ENCODE results near the gene TPSB2. TPM values are rescaled to one million over a fixed set of nuclear protein-coding genes. Genes with fewer than 3 reads are reported as not detected.
"Not testable (repeated sequence)": the region's sequence is repeated elsewhere in the genome, so short reads cannot be mapped to it uniquely, and the experiment has no call there.

TPSB2 gene
- total RNA-seq, 1 donor from 2014 or later: not detected

DNA sequence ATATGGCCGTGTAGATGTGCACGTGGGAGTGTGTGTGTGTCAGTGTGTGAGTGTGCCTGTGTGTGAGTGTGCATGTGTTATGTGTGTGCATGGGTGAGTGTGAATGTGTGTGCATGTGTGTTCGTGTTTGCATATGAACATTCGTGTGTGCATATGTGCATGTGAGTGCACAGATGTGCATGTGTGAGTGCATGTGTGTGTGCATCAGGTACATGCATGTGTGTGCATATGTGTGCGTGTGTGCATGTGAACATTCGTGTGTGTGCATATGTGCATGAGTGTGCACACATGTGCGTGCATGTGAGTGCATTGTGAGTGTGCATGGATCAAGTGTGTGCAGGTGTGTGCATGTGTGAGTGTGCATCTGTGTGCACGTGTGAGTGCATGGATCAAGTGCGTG lies 8.0 kb upstream of the TPSB2 start:
- no peak overlapping the region for H3K4me2 ChIP-seq (ENCODE audit: low read length)
- H3K4me3 ChIP-seq (ENCODE audit: insufficient read depth, low read depth, low read length): no peak overlapping the region
- Mint-ChIP-seq H3K27ac (ENCODE audit: unreplicated experiment) (no peak overlapping the region), H3K4me1 (ENCODE audit: low read depth, unreplicated experiment) (no peaks in the 10 kb centered on the region), H3K4me3 (ENCODE audit: unreplicated experiment) (no peak overlapping the region), H3K9me3 (ENCODE audit: unreplicated experiment) (no peaks in the 10 kb centered on the region), H3K36me3 (ENCODE audit: low read depth, unreplicated experiment) (no peaks in the 10 kb centered on the region), H3K27me3 (ENCODE audit: low read depth, unreplicated experiment) (peaks cover 12% of the 10 kb centered on the region)
- no peaks in the 10 kb centered on the region for H3K4me1 ChIP-seq (ENCODE audit: insufficient read depth, low read length)
- H3K27ac ChIP-seq (ENCODE audit: low read depth, low read length): no peak overlapping the region
- no peaks in the 10 kb centered on the region for H3K27me3 ChIP-seq (ENCODE audit: insufficient read depth, low read length)
- H3K9me3 ChIP-seq (ENCODE audit: insufficient read depth, low read depth, low read length): no peaks in the 10 kb centered on the region
- H4K20me1 ChIP-seq (ENCODE audit: insufficient read depth, low read length): no peaks in the 10 kb centered on the region
- no peak overlapping the region for H3K9ac ChIP-seq (ENCODE audit: low read length)
- H3K36me3 ChIP-seq (ENCODE audit: insufficient read depth, low read length): no peaks in the 10 kb centered on the region
- DNase-seq (ENCODE audit: low read depth) (no peak), FAIRE-seq (no peak)
- H3K79me2 ChIP-seq (ENCODE audit: insufficient read depth, low read length): no peaks in the 10 kb centered on the region
- no peak overlapping the region for H2AFZ ChIP-seq (ENCODE audit: low read depth, low read length)
- TF ChIP-seq, protein P1, sequence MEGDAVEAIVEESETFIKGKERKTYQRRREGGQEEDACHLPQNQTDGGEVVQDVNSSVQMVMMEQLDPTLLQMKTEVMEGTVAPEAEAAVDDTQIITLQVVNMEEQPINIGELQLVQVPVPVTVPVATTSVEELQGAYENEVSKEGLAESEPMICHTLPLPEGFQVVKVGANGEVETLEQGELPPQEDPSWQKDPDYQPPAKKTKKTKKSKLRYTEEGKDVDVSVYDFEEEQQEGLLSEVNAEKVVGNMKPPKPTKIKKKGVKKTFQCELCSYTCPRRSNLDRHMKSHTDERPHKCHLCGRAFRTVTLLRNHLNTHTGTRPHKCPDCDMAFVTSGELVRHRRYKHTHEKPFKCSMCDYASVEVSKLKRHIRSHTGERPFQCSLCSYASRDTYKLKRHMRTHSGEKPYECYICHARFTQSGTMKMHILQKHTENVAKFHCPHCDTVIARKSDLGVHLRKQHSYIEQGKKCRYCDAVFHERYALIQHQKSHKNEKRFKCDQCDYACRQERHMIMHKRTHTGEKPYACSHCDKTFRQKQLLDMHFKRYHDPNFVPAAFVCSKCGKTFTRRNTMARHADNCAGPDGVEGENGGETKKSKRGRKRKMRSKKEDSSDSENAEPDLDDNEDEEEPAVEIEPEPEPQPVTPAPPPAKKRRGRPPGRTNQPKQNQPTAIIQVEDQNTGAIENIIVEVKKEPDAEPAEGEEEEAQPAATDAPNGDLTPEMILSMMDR (IDR thresholded peaks at IDR 0.05; ENCODE audit: insufficient read depth, low read depth, low read length): no peak
- no peak for TF ChIP-seq EZH2 (IDR thresholded peaks at IDR 0.05; ENCODE audit: insufficient read depth, low read length)

DNA sequence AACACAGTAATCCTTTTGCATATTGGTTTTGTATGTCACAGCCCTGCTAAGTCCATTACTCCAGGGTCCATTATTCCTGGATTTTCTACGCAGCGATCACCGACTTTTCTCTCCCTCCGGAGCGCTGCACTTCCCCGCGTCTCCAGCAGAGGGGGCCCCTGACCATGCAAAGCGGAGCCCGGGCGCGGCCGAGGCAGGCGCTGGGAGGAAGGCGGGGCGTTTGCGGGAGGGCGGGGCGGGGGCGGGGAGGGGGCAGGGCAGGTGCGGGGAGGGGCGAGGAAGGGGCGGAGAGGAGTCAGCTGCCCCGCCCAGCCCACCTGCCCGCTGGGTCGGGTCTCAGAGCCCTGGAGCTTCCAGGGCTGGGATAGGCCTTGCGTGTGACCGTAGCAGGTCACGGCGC lies 6.7 kb upstream of the TPSB2 start:
- not testable (repeated sequence) for FAIRE-seq; H3K4me1 Mint-ChIP-seq (ENCODE audit: low read depth, unreplicated experiment); H3K79me2 ChIP-seq (ENCODE audit: insufficient read depth, low read length); H3K36me3 ChIP-seq (ENCODE audit: insufficient read depth, low read length); H3K9ac ChIP-seq (ENCODE audit: low read length); H3K27ac ChIP-seq (ENCODE audit: low read depth, low read length); H3K4me1 ChIP-seq (ENCODE audit: insufficient read depth, low read length); H3K36me3 Mint-ChIP-seq (ENCODE audit: low read depth, unreplicated experiment); H3K27me3 ChIP-seq (ENCODE audit: insufficient read depth, low read length); H2AFZ ChIP-seq (ENCODE audit: low read depth, low read length); H4K20me1 ChIP-seq (ENCODE audit: insufficient read depth, low read length); H3K9me3 ChIP-seq (ENCODE audit: insufficient read depth, low read depth, low read length); DNase-seq (ENCODE audit: low read depth); H3K4me3 ChIP-seq (ENCODE audit: insufficient read depth, low read depth, low read length); H3K4me2 ChIP-seq (ENCODE audit: low read length); H3K9me3 Mint-ChIP-seq (ENCODE audit: unreplicated experiment); H3K4me3 Mint-ChIP-seq (ENCODE audit: unreplicated experiment); H3K27ac Mint-ChIP-seq (ENCODE audit: unreplicated experiment)
- H3K27me3 Mint-ChIP-seq (ENCODE audit: low read depth, unreplicated experiment): peaks cover 12% of the 10 kb centered on the region

DNA sequence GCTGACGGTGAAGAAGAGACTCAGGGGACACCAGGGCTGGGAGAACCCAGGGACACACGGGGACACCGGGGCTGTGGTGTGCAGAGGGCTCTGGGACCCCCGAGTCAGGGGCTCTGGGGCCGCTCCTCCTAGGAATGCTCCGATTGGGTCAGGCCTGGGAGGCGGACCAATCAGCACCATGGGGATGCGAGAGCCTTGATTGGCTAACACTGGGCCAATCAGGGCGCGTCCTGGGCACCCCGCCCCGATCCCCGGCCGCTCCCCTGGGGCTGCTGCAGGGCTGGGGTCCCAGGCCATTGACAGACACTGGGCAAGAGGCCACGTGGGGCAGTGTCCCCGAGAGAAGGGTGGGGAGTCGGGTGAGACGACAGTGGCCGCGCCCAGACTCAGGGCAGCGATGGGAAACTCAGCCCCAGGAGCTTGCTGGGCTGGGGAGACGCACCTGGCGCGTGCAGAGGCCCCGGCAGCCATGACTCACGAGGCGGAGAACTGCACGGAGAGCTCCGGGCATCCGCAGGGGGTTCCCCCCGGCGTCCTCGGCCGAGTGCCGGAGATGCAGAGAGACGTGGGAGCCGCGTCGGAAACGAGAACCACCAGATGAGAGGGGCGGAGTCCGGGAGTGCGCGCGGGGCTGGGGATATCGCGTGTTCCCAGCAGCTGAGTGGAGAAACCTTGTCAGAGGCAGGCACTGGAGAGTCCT lies 2.2 kb upstream of the TPSB2 start:
- H3K9me3 ChIP-seq (ENCODE audit: insufficient read depth, low read depth, low read length); H4K20me1 ChIP-seq (ENCODE audit: insufficient read depth, low read length); DNase-seq (ENCODE audit: low read depth); H3K27me3 Mint-ChIP-seq (ENCODE audit: low read depth, unreplicated experiment); H3K27ac ChIP-seq (ENCODE audit: low read depth, low read length); FAIRE-seq; H3K27me3 ChIP-seq (ENCODE audit: insufficient read depth, low read length); H3K36me3 Mint-ChIP-seq (ENCODE audit: low read depth, unreplicated experiment); H2AFZ ChIP-seq (ENCODE audit: low read depth, low read length); H3K9ac ChIP-seq (ENCODE audit: low read length); H3K4me1 Mint-ChIP-seq (ENCODE audit: low read depth, unreplicated experiment); H3K27ac Mint-ChIP-seq (ENCODE audit: unreplicated experiment); H3K9me3 Mint-ChIP-seq (ENCODE audit: unreplicated experiment); H3K4me3 Mint-ChIP-seq (ENCODE audit: unreplicated experiment); H3K4me3 ChIP-seq (ENCODE audit: insufficient read depth, low read depth, low read length); H3K79me2 ChIP-seq (ENCODE audit: insufficient read depth, low read length); H3K36me3 ChIP-seq (ENCODE audit: insufficient read depth, low read length); H3K4me1 ChIP-seq (ENCODE audit: insufficient read depth, low read length); H3K4me2 ChIP-seq (ENCODE audit: low read length): not testable (repeated sequence)

DNA sequence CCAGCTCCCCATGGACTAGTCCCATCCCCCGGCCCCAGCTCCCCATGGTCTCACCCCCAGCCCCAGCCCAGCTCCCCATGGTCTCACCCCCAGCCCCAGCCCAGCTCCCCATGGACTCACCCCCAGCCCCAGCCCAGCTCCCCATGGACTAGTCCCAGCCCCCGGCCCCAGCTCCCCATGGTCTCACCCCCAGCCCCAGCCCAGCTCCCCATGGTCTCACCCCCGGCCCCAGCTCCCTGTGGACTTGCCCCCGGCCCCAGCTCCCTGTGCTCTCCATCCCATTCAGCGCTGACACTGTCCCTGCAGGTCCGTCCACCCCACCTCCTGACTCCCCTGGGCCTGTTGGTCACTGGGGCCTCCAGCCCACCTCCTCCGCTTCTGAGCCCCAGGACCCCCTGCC lies 1.3 kb upstream of the TPSB2 start:
- not testable (repeated sequence) for H3K4me1 Mint-ChIP-seq (ENCODE audit: low read depth, unreplicated experiment); H3K4me1 ChIP-seq (ENCODE audit: insufficient read depth, low read length); H3K4me3 ChIP-seq (ENCODE audit: insufficient read depth, low read depth, low read length); H3K79me2 ChIP-seq (ENCODE audit: insufficient read depth, low read length); H2AFZ ChIP-seq (ENCODE audit: low read depth, low read length); H3K36me3 Mint-ChIP-seq (ENCODE audit: low read depth, unreplicated experiment); H3K9me3 ChIP-seq (ENCODE audit: insufficient read depth, low read depth, low read length); H4K20me1 ChIP-seq (ENCODE audit: insufficient read depth, low read length); H3K27ac Mint-ChIP-seq (ENCODE audit: unreplicated experiment); DNase-seq (ENCODE audit: low read depth); H3K4me2 ChIP-seq (ENCODE audit: low read length); H3K27ac ChIP-seq (ENCODE audit: low read depth, low read length); H3K4me3 Mint-ChIP-seq (ENCODE audit: unreplicated experiment); FAIRE-seq; H3K36me3 ChIP-seq (ENCODE audit: insufficient read depth, low read length); H3K27me3 ChIP-seq (ENCODE audit: insufficient read depth, low read length); H3K9ac ChIP-seq (ENCODE audit: low read length); H3K27me3 Mint-ChIP-seq (ENCODE audit: low read depth, unreplicated experiment); H3K9me3 Mint-ChIP-seq (ENCODE audit: unreplicated experiment)

DNA sequence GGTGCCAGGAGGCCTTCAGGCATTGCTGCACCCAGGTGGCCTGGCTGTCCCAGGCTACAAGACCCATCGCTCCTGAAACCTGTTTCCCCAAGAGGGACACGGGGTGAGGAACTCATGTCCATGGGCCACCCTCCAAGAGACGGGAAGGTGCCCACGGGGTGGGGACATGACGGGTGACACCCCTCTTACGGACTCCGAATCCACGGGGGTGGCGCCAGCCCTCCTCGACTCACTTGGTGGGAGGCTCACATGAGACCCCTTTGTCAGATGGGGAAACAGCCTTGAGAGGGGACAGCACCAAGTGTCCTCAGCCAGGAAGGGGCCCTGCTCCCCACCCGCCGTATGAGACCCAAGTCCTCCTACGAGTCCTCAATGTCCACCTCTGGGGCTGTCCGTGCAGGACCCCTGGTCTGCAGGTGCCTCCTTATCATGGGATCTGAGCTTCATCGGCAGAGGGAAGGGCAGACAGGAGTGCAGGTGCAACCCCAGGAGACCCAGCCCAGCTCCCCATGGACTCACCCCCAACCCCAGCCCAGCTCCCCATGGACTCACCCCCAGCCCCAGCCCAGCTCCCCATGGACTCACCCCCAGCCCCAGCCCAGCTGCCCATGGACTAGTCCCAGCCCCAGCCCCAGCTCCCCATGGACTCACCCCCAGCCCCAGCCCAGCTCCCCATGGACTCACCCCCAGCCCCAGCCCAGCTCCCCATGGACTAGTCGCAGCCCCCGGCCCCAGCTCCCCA lies 658 bp upstream of the TPSB2 start:
- H3K27me3 ChIP-seq (ENCODE audit: insufficient read depth, low read length); H3K4me2 ChIP-seq (ENCODE audit: low read length); H3K4me1 ChIP-seq (ENCODE audit: insufficient read depth, low read length); H3K36me3 Mint-ChIP-seq (ENCODE audit: low read depth, unreplicated experiment); H3K36me3 ChIP-seq (ENCODE audit: insufficient read depth, low read length); H3K4me1 Mint-ChIP-seq (ENCODE audit: low read depth, unreplicated experiment); H3K9me3 ChIP-seq (ENCODE audit: insufficient read depth, low read depth, low read length); H3K27me3 Mint-ChIP-seq (ENCODE audit: low read depth, unreplicated experiment); H3K9ac ChIP-seq (ENCODE audit: low read length); H3K27ac Mint-ChIP-seq (ENCODE audit: unreplicated experiment); H3K4me3 Mint-ChIP-seq (ENCODE audit: unreplicated experiment); FAIRE-seq; H3K79me2 ChIP-seq (ENCODE audit: insufficient read depth, low read length); H3K4me3 ChIP-seq (ENCODE audit: insufficient read depth, low read depth, low read length); H3K27ac ChIP-seq (ENCODE audit: low read depth, low read length); H3K9me3 Mint-ChIP-seq (ENCODE audit: unreplicated experiment); DNase-seq (ENCODE audit: low read depth); H4K20me1 ChIP-seq (ENCODE audit: insufficient read depth, low read length); H2AFZ ChIP-seq (ENCODE audit: low read depth, low read length): not testable (repeated sequence)

Data from astrocyte (in vitro differentiated cells and primary cell).